Activated CD4-positive, alpha-beta T cell treated with anti-CD3 and anti-CD28 coated beads for 36 hours (primary cell): ENCODE data around the gene RNLS. TPM values are rescaled to one million over a fixed set of nuclear protein-coding genes. Genes with fewer than 3 reads are reported as not detected.

ENCODE experiments used
- ATAC-seq: fragments of 200-7000 bp; cut with Tn5 transposase; one replicate; pipeline ENCODE4 v1.10.0; 2021; ENCODE audit warnings: mild to moderate bottlenecking, moderate library complexity
- CTCF ChIA-PET: fragments of 350-600 bp; sonication (Branson Sonifier 250); formaldehyde crosslinking; loops from one replicate; lab custom pipeline; 2021; ENCODE audit warnings: antibody characterized with exemption; lab: Charles Lee
- POLR2A ChIA-PET: fragments of 350-600 bp; sonication (Branson Sonifier 250); formaldehyde crosslinking; loops from one replicate; lab custom pipeline; 2021; ENCODE audit warnings: antibody characterized with exemption, inconsistent platforms; lab: Charles Lee
- DNase-seq: peaks from one replicate; pipeline ENCODE4 v3.0.0-alpha.2; 2020
- H3K27ac Mint-ChIP-seq: one replicate; pipeline ENCODE4 v1.8.0; 2021; ENCODE audit warnings: mixed read lengths
- H3K27me3 Mint-ChIP-seq: one replicate; pipeline ENCODE4 v1.8.0; 2021; ENCODE audit warnings: mixed read lengths
- H3K36me3 Mint-ChIP-seq: one replicate; pipeline ENCODE4 v1.8.0; 2021; ENCODE audit warnings: low read depth, mixed read lengths
- H3K4me1 Mint-ChIP-seq: one replicate; pipeline ENCODE4 v1.8.0; 2021; ENCODE audit warnings: mixed read lengths
- H3K4me3 Mint-ChIP-seq: one replicate; pipeline ENCODE4 v1.8.0; 2021; ENCODE audit warnings: mild to moderate bottlenecking, moderate library complexity, mixed read lengths
- H3K9me3 Mint-ChIP-seq: one replicate; pipeline ENCODE4 v1.8.0; 2021; ENCODE audit warnings: low read depth, mixed read lengths
- intact Hi-C, 2 experiments: fragments of 100-400 bp; cut with DNase I in 1 of 2; cut with micrococcal nuclease in 1 of 2; formaldehyde crosslinking; loops; one replicate each; pipeline versions ENCODE4 v1.14.2 to v1.15.1; 2022 to 2024; cut with DNase I, micrococcal nuclease
- total RNA-seq, 2 experiments: library from RNA; stranded (reverse); gene quantifications; one replicate each; pipeline ENCODE4 v1.2.3, GENCODE V29; 2021

The RNLS gene
- total RNA-seq, 2 experiments from 2014 or later: 4.3 to 4.4 TPM

DNA sequence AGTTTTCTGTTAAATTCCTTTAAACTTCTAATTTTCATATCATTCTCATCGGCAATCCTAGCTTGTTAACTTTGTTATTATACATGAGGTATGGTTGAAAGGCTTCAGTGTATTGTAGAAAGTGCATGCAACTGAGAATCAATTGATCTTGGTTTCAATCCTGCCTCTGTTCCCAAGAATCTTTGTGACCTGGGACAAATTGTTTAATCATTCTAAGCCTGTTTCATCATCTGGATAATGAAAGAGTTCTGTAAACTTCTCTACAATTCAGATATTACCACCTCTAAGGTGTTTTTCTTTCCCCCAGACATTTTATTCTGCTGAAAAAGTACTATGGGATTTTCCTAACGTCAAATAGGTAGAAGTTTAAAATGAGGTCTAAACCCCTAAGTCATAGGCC lies 179.0 kb downstream of the RNLS start:
- H3K27ac Mint-ChIP-seq: no peak overlapping the region
- H3K4me1 Mint-ChIP-seq: peaks cover 7% of the 10 kb centered on the region
- intact Hi-C loops: no loop called here
- no peak overlapping the region for H3K4me3 Mint-ChIP-seq
- POLR2A ChIA-PET: no interaction called here
- no peaks in the 10 kb centered on the region for H3K36me3 Mint-ChIP-seq
- peaks cover 2% of the 10 kb centered on the region for H3K9me3 Mint-ChIP-seq
- DNase-seq: no peak
- peaks cover 4% of the 10 kb centered on the region for H3K27me3 Mint-ChIP-seq
- CTCF ChIA-PET: no interaction called here
- ATAC-seq: no peak

DNA sequence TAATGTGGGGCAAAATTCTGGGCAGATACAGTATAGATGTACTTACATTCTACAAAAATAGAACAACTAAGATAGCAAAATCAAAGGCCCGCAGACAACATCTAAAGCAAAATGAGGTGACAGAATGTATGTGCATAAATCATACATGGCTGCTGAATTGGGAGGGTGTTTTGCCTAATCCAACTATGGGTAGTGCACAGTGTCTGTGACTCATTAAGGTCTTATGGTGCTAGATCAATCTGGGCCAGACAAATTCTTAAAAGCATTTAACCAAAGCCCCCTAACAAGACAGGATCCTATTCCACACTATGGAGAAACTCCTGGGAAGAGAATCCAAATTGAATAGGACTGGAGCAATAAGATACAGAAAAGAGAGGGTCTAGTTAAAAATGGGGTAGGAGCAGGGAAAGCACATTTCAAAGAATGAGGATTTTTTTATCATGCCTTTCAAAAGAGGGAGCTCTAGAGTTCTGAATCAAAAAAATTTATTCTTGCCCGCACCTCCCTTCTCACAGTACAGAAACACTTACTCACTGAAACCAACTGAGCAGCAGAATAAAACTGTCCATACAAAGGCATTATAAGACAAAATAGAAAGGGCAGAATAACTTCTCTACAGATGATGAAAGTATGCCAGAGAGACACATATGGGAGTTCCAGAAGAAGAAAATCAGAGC lies 181.3 kb downstream of the RNLS start:
- H3K36me3 Mint-ChIP-seq: peaks cover 2% of the 10 kb centered on the region
- H3K9me3 Mint-ChIP-seq: peaks cover 17% of the 10 kb centered on the region
- no peak overlapping the region for H3K27ac Mint-ChIP-seq
- H3K4me1 Mint-ChIP-seq: peaks cover 7% of the 10 kb centered on the region
- intact Hi-C loops: loop anchor here in 1 of 2 experiments (1.0 kb wide), 1 partner anchor 151 kb away; no protein-coding TSS in a partner anchor
- DNase-seq: no peak
- ChIA-PET CTCF (interaction anchor here (0.8 to 1.8 kb wide), 4 partner anchors 9 to 96 kb away, joined by 3 to 7 read pairs (median 4); no protein-coding TSS in a partner anchor), POLR2A (no interaction called here)
- H3K27me3 Mint-ChIP-seq: peaks cover 3% of the 10 kb centered on the region
- ATAC-seq: peak; percentile 81
- H3K4me3 Mint-ChIP-seq: no peak overlapping the region

DNA sequence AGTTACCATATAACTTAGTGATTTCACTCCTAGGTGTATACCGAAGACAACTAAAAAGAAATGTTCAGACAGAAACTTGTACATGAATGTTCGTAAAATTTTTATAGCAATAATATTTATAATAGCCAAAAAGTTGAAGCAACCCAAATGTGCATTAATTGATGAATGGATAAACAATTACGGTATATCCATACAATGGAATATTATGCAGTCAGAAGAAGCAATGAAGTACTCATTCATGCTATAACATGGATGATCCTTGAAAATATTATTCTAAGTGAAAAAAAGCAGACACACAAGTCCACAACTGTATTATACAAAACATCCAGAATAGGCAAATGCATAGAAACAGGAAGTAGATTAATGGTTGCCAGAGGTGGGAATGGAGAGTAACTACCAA lies 183.9 kb downstream of the RNLS start:
- Mint-ChIP-seq H3K4me3 (no peak overlapping the region), H3K27me3 (no peaks in the 10 kb centered on the region), H3K27ac (no peak overlapping the region), H3K36me3 (peaks cover 4% of the 10 kb centered on the region), H3K4me1 (peaks cover 7% of the 10 kb centered on the region), H3K9me3 (peaks cover 26% of the 10 kb centered on the region)
- ATAC-seq: no peak
- CTCF ChIA-PET: interaction anchor here (0.6 to 1.2 kb wide), 2 partner anchors 11 to 358 kb away, joined by 3 to 4 read pairs; no protein-coding TSS in a partner anchor
- intact Hi-C loops: no loop called here
- no peak for DNase-seq
- POLR2A ChIA-PET: no interaction called here

DNA sequence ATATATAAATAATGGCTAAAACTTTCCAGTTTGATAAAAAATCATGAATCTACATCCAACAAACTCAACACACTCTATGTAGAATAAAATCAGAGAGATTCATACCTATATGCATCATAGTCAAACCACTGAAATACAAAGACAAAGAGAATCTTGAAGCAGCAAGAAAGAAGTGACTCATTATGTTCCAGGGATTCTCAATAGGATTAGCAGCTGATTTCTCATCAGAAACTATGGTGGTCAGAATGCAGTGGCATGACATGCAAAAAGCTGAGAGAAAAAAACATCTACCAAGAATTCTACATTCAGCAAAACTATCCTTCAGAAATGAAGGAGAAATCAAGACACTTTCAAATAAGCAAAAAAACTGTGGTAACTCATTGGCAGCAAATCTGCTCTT lies 187.4 kb downstream of the RNLS start:
- Mint-ChIP-seq H3K4me1 (peaks cover 13% of the 10 kb centered on the region), H3K9me3 (peaks cover 26% of the 10 kb centered on the region), H3K27ac (no peak overlapping the region), H3K4me3 (no peak overlapping the region), H3K36me3 (peaks cover 4% of the 10 kb centered on the region), H3K27me3 (no peaks in the 10 kb centered on the region)
- ChIA-PET POLR2A (no interaction called here), CTCF (no interaction called here)
- no peak for DNase-seq
- ATAC-seq: no peak
- intact Hi-C loops: no loop called here

DNA sequence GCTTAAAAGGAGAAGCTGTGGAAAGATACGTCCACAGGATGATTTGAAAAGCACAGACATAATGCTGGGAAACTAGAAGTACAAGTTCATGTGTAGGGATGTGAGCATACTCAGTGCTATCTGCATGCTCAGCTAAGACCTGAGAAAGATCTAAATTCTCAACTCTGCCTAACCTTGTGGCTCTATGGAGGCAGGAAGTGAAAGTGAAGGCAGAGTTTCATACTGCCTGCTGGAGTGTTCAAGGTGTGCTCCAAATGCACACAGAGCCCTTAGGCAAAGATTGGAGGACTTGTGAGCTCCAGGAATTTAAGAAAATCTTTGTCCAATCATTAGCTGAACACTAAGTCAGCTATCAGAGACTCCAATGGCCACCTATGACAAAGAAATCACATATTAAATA lies 190.9 kb downstream of the RNLS start:
- DNase-seq (peak; percentile 29), ATAC-seq (peak; percentile 93)
- Mint-ChIP-seq H3K9me3 (peaks cover 12% of the 10 kb centered on the region), H3K27me3 (no peaks in the 10 kb centered on the region), H3K4me3 (no peak overlapping the region), H3K27ac (peak overlapping the region; percentile 15), H3K36me3 (peaks cover 2% of the 10 kb centered on the region), H3K4me1 (peaks cover 13% of the 10 kb centered on the region)
- POLR2A ChIA-PET: no interaction called here
- CTCF ChIA-PET: interaction anchor here (0.6 to 1.6 kb wide), 11 partner anchors 9 to 541 kb away, joined by 3 to 5 read pairs (median 3); no protein-coding TSS in a partner anchor
- intact Hi-C loops: no loop called here

DNA sequence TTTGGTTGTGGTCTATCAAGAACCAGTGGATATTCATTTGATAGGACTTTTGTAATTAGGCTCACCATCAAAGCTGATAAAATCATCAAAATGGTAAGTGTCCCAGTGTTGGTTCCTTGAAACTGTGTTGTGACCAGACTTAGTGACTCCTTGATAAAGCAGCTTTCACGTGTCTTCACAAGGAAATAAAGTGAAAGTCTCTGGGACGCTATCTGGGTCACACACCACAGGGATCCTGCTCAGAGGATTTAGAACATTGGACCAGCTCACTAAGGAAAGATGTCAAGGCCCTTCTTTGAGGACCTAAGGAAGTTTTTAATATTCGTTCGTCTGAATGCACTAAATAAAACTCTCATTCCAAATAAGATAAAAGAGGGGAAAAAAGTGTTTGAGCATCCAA lies 193.1 kb downstream of the RNLS start:
- ChIA-PET CTCF (interaction anchor here (0.6 to 3.2 kb wide), 17 partner anchors 13 to 568 kb away, joined by 3 to 19 read pairs (median 4); no protein-coding TSS in a partner anchor), POLR2A (interaction anchor here (0.6 to 1.0 kb wide), 2 partner anchors 10 to 273 kb away, joined by 3 read pairs; no protein-coding TSS in a partner anchor)
- ATAC-seq (no peak), DNase-seq (no peak)
- Mint-ChIP-seq H3K4me1 (peaks cover 13% of the 10 kb centered on the region), H3K36me3 (no peaks in the 10 kb centered on the region), H3K4me3 (no peak overlapping the region), H3K9me3 (peaks cover 2% of the 10 kb centered on the region), H3K27ac (no peak overlapping the region), H3K27me3 (no peaks in the 10 kb centered on the region)
- intact Hi-C loops: no loop called here

DNA sequence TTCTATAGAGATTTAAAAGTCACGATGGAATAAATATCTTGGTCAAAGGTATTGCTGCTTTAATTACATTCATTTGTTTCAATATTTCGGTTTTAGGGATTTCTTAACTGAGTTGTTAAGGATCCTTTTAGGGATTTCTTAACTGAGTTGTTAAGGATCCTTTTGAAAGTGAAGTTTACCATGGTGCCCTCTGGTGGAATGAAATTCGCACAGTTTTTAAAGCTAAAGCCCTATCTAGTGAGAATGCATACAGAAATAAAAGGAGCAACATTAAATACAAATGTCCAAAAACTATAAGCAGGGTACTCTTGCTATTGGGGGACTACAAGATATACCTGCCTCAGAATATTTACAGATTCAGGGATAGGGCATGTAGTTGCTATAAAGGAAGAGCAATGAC lies 193.7 kb downstream of the RNLS start:
- intact Hi-C loops: loop anchor here (1.0 to 10.0 kb wide), 6 partner anchors 117 to 735 kb away; partner anchors contain the start of gene PAPSS2 (in 1 of the 2)
- no peaks in the 10 kb centered on the region for H3K27me3 Mint-ChIP-seq
- peaks cover 17% of the 10 kb centered on the region for H3K4me1 Mint-ChIP-seq
- no peaks in the 10 kb centered on the region for H3K36me3 Mint-ChIP-seq
- DNase-seq (peak; percentile 32), ATAC-seq (no peak)
- H3K4me3 Mint-ChIP-seq: no peak overlapping the region
- ChIA-PET CTCF (interaction anchor here (0.6 to 3.2 kb wide), 22 partner anchors 13 to 568 kb away, joined by 3 to 19 read pairs (median 4); no protein-coding TSS in a partner anchor), POLR2A (interaction anchor here (0.6 to 1.0 kb wide), 2 partner anchors 10 to 272 kb away, joined by 3 read pairs; no protein-coding TSS in a partner anchor)
- no peak overlapping the region for H3K27ac Mint-ChIP-seq
- peaks cover 2% of the 10 kb centered on the region for H3K9me3 Mint-ChIP-seq

DNA sequence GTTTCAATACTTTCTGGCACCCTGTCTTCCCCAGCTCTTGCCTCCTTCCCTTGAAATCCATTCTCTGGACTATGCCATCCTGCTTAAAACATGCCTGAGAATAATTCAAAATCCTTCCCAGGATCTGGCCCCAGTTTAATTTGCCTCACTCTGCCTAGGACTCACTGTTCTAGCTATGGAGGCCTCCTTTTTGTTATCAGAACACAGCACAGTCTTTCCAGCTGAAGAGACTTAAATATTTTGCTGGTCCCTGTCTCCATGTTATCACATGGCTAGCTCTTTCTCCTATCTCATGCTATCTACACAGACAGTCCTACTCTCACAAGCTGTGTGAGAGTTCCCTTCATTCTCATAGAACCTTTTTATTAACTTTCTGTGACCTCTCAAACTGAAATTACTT lies 194.8 kb downstream of the RNLS start:
- Mint-ChIP-seq H3K27me3 (no peaks in the 10 kb centered on the region), H3K4me1 (peaks cover 18% of the 10 kb centered on the region), H3K27ac (no peak overlapping the region), H3K36me3 (no peaks in the 10 kb centered on the region), H3K9me3 (no peaks in the 10 kb centered on the region), H3K4me3 (no peak overlapping the region)
- DNase-seq: no peak
- CTCF ChIA-PET: interaction anchor here (0.7 to 3.2 kb wide), 15 partner anchors 12 to 884 kb away, joined by 3 to 19 read pairs (median 3); partner anchors contain the start of gene MINPP1
- no peak for ATAC-seq
- POLR2A ChIA-PET: no interaction called here
- intact Hi-C loops: loop anchor here (2.0 to 10.0 kb wide), 5 partner anchors 116 to 734 kb away; partner anchors contain the start of gene PAPSS2 (in 1 of the 2)

DNA sequence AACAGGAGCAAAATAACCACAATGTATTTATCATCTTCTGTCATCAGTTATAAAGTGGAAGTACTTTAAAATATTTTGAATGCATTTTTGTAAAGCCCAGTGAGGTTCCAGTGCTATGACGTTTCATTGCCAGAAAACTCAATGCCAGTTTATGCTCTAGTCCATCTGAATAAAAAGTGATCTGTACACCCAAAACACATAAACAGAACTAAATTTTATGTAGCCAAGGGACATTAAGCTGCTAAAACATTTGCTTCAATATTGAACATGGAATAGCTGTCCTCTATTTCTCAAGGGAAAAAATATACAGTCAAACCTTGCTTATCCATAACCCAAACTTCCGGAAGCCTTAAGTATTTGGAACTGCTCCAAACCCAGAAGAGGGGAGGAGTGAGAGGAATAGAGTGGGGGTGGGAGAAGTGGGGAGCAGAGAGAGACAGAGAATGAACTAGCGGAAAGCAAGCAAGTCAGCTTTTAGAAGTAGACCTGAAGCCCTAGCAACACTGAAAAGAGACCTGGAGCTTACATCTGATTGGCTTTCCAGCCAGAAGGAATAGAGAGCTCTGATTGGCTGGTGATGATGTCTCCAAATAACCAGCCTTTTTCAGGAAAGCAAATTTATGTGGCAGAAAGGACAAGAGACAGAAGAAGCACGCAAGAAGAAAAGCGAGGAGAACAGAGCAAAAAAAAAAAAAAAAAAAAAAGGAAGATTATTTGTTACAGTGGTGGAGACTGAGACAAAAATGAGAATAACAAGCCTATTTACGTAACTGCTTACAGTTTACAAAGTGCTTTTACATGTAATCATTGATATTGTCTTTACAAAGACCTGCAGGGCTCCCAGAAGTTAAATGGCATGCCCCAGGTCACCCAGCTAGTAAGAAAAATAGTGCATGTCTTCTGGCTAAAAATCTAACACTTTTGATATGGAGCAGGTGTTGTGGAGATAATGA lies 196.0 kb downstream of the RNLS start:
- H3K4me3 Mint-ChIP-seq: no peak overlapping the region
- H3K27me3 Mint-ChIP-seq: no peaks in the 10 kb centered on the region
- peak; percentile 36 for ATAC-seq
- ChIA-PET CTCF (interaction anchor here (0.7 to 3.2 kb wide), 6 partner anchors 9 to 536 kb away, joined by 3 to 19 read pairs (median 4); no protein-coding TSS in a partner anchor), POLR2A (no interaction called here)
- intact Hi-C loops: loop anchor here (5.0 to 10.0 kb wide), 4 partner anchors 115 to 732 kb away; partner anchors contain the start of gene PAPSS2 (in 1 of the 2)
- no peak for DNase-seq
- H3K36me3 Mint-ChIP-seq: no peaks in the 10 kb centered on the region
- peaks cover 2% of the 10 kb centered on the region for H3K9me3 Mint-ChIP-seq
- no peak overlapping the region for H3K27ac Mint-ChIP-seq
- H3K4me1 Mint-ChIP-seq: peaks cover 16% of the 10 kb centered on the region

DNA sequence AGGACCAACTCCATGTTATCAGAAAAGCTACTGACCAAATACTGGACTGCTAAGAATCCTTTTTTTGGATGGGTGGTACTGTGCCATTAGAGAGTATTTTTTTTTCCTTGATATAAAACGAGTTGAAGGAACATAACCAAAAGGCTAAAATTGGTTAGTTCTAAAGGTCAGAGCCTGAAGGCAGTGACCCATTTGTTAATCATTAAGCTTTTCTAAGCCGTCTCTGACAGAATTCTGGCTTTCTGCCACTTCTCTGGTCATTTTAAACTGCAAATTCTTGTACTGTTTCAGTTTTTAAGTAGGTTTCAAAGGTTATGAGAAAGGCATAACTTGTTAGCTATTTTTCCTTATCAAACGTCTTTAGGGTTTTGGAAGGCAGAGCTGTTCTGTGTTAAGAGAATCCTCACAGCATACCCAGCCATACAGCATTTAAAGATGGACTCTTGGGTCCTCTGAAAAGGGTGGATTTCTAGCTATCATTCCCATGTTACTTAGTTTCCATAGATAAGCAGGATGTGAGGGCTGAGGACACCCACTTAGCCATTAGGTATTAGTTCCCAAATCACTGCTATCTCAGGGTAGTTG lies 196.8 kb downstream of the RNLS start:
- ChIA-PET POLR2A (no interaction called here), CTCF (interaction anchor here (1.0 to 2.3 kb wide), 4 partner anchors 9 to 536 kb away, joined by 3 to 8 read pairs (median 4); no protein-coding TSS in a partner anchor)
- peaks cover 2% of the 10 kb centered on the region for H3K9me3 Mint-ChIP-seq
- intact Hi-C loops: loop anchor here (5.0 to 10.0 kb wide), 4 partner anchors 114 to 731 kb away; partner anchors contain the start of gene PAPSS2 (in 1 of the 2)
- H3K4me1 Mint-ChIP-seq: peaks cover 9% of the 10 kb centered on the region
- H3K27ac Mint-ChIP-seq: no peak overlapping the region
- H3K36me3 Mint-ChIP-seq: no peaks in the 10 kb centered on the region
- H3K4me3 Mint-ChIP-seq: peak overlapping the region; percentile 11
- no peak for DNase-seq
- H3K27me3 Mint-ChIP-seq: no peaks in the 10 kb centered on the region
- ATAC-seq: no peak
